PC-3 (cell line): Measurements from ENCODE around the gene E2F2. TPM values are rescaled to one million over a fixed set of nuclear protein-coding genes. Genes with fewer than 3 reads are reported as not detected.

Source experiments
- ATAC-seq: fragments of 200-7000 bp; cut with Tn5 transposase; 2 replicates; pipeline ENCODE4 v1.9.1; 2020; ENCODE audit warnings: mild to moderate bottlenecking, moderate library complexity
- BruUV-seq: library from RNA; stranded (reverse); fragments of 400-500 nt; replicated peaks from 2 replicates; lab custom pipeline; 2021; lab: Mats Ljungman, UMichigan
- CTCF ChIA-PET: fragments of 300-600 bp; sonication (Branson Sonifier 250); formaldehyde crosslinking; loops from one replicate; lab custom pipeline; 2022; ENCODE audit warnings: antibody characterized with exemption; lab: Charles Lee
- POLR2A ChIA-PET: fragments of 300-600 bp; sonication (Branson Sonifier 250); formaldehyde crosslinking; loops from one replicate; lab custom pipeline; 2022; ENCODE audit warnings: antibody characterized with exemption; ENCODE audit not compliant: unreplicated experiment; lab: Charles Lee
- DNase-seq: peaks from one replicate; pipeline ENCODE4 v3.0.0-alpha.2; 2015
- H2AFZ ChIP-seq: fragments of 300-600 bp; sonication (generic); 2 replicates; pipeline ENCODE4 v1.6.0; 2016; ENCODE audit warnings: antibody characterized with exemption, low read length
- H3F3A ChIP-seq: fragments of 300-600 bp; sonication (generic); one replicate; pipeline ENCODE4 v1.6.0; 2017; ENCODE audit warnings: antibody characterized with exemption, low read length, control low read depth, mild to moderate bottlenecking; ENCODE audit not compliant: unreplicated experiment
- H3K27ac ChIP-seq: fragments of 300-600 bp; sonication (generic); 2 replicates; pipeline ENCODE4 v1.5.1; 2016; ENCODE audit warnings: mild to moderate bottlenecking, low read length
- H3K27me3 ChIP-seq: fragments of 300-600 bp; sonication (generic); 2 replicates; pipeline ENCODE4 v1.6.1; 2016; ENCODE audit warnings: low read length, mixed read lengths
- H3K36me3 ChIP-seq: fragments of 300-600 bp; sonication (generic); 2 replicates; pipeline ENCODE4 v1.6.1; 2016; ENCODE audit warnings: low read depth, mixed run types, low read length, mixed read lengths
- H3K4me1 ChIP-seq: fragments of 300-600 bp; sonication (generic); 2 replicates; pipeline ENCODE4 v1.5.1; 2016; ENCODE audit warnings: low read length; ENCODE audit not compliant: insufficient read depth
- H3K4me2 ChIP-seq: fragments of 300-600 bp; sonication (generic); 2 replicates; pipeline ENCODE4 v1.6.0; 2016; ENCODE audit warnings: low read length
- H3K4me3 ChIP-seq: fragments of 300-600 bp; sonication (generic); 2 replicates; pipeline ENCODE4 v1.5.1; 2016; ENCODE audit warnings: mild to moderate bottlenecking, low read length, mixed read lengths
- H3K79me2 ChIP-seq: fragments of 300-600 bp; sonication (generic); 2 replicates; pipeline ENCODE4 v1.6.1; 2017; ENCODE audit warnings: low read length, mixed read lengths
- H3K9ac ChIP-seq: fragments of 300-600 bp; sonication (generic); 2 replicates; pipeline ENCODE4 v1.6.0; 2016; ENCODE audit warnings: mild to moderate bottlenecking, low read length
- H3K9me2 ChIP-seq: fragments of 300-600 bp; sonication (generic); replicated peaks from 2 replicates; pipeline ENCODE4 v1.6.1; 2016; ENCODE audit warnings: mixed run types, low read length, mixed read lengths
- H3K9me3 ChIP-seq: fragments of 300-600 bp; sonication (generic); 2 replicates; pipeline ENCODE4 v1.6.1; 2016; ENCODE audit warnings: low read length, mixed read lengths
- H4K20me1 ChIP-seq: fragments of 300-600 bp; sonication (generic); 2 replicates; pipeline ENCODE4 v1.6.1; 2016; ENCODE audit warnings: low read length, mixed read lengths
- EZH2 ChIP-seq: fragments of 300-600 bp; sonication (generic); IDR thresholded peaks from one replicate; pipeline ENCODE4 v1.6.1; 2017; ENCODE audit warnings: antibody characterized with exemption, mild to moderate bottlenecking, low read length; ENCODE audit not compliant: unreplicated experiment
- EZH2phosphoT487 ChIP-seq: fragments of 300-600 bp; sonication (generic); IDR thresholded peaks from 2 replicates; pipeline ENCODE4 v1.6.1; 2018; ENCODE audit warnings: mild to moderate bottlenecking, antibody characterized with exemption, low read length, borderline replicate concordance
- intact Hi-C: fragments of 100-400 bp; cut with micrococcal nuclease; formaldehyde crosslinking; loops from 2 replicates; pipeline ENCODE4 v1.9.0; 2023
- total RNA-seq: library from RNA; depleted of rRNA; stranded (reverse); fragments of >200 nt; gene quantifications from 2 replicates; pipeline ENCODE4 v1.2.3, GENCODE V29; 2014
- TF ChIP-seq, protein P1 (sequence below): fragments of 300-600 bp; sonication (generic); conservative IDR thresholded peaks from 2 replicates; pipeline ENCODE4 v1.5.1; 2017; ENCODE audit warnings: antibody characterized with exemption, low read depth, mild to moderate bottlenecking, low read length

Gene E2F2
- total RNA-seq, 1 experiment from 2014 or later = 7.0 TPM

GRCh38 chr1:23470282-23471070, 60.6 kb downstream of the E2F2 start:
- POLR2A ChIA-PET = no interaction called here
- CTCF ChIA-PET = no interaction called here
- no peak for ATAC-seq

GRCh38 chr1:23469372-23469982, 61.6 kb downstream of the E2F2 start:
- CTCF ChIA-PET = no interaction called here
- H4K20me1 ChIP-seq = no peaks in the 10 kb centered on the region
- POLR2A ChIA-PET = no interaction called here
- no peaks in the 10 kb centered on the region for H3K36me3 ChIP-seq
- no peaks in the 10 kb centered on the region for H3K9me3 ChIP-seq
- no peak overlapping the region for H3K4me3 ChIP-seq
- no peak for DNase-seq
- TF ChIP-seq EZH2 (no peak), EZH2phosphoT487 (no peak)
- TF ChIP-seq, protein P1, sequence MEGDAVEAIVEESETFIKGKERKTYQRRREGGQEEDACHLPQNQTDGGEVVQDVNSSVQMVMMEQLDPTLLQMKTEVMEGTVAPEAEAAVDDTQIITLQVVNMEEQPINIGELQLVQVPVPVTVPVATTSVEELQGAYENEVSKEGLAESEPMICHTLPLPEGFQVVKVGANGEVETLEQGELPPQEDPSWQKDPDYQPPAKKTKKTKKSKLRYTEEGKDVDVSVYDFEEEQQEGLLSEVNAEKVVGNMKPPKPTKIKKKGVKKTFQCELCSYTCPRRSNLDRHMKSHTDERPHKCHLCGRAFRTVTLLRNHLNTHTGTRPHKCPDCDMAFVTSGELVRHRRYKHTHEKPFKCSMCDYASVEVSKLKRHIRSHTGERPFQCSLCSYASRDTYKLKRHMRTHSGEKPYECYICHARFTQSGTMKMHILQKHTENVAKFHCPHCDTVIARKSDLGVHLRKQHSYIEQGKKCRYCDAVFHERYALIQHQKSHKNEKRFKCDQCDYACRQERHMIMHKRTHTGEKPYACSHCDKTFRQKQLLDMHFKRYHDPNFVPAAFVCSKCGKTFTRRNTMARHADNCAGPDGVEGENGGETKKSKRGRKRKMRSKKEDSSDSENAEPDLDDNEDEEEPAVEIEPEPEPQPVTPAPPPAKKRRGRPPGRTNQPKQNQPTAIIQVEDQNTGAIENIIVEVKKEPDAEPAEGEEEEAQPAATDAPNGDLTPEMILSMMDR = no peak
- intact Hi-C loops = no loop called here
- no peaks in the 10 kb centered on the region for H3K27me3 ChIP-seq
- no TSS peak for BruUV-seq
- no peak for ATAC-seq
- no peaks in the 10 kb centered on the region for H3K79me2 ChIP-seq
- no peak overlapping the region for H2AFZ ChIP-seq
- H3K4me2 ChIP-seq = no peak overlapping the region
- H3K9me2 ChIP-seq = no peaks in the 10 kb centered on the region
- no peak overlapping the region for H3K27ac ChIP-seq
- no peaks in the 10 kb centered on the region for H3F3A ChIP-seq
- H3K4me1 ChIP-seq = peaks cover 7% of the 10 kb centered on the region; the same call in 1 of the 2 replicates
- H3K9ac ChIP-seq = no peak overlapping the region

More at GRCh38 chr1:23470282-23471070, 60.6 kb downstream of the E2F2 start:
- Histone ChIP-seq H3K4me2 (no peak overlapping the region), H3K79me2 (no peaks in the 10 kb centered on the region), H3K4me1 (peaks cover 16% of the 10 kb centered on the region), H3K4me3 (no peak overlapping the region), H4K20me1 (no peaks in the 10 kb centered on the region), H3K27me3 (no peaks in the 10 kb centered on the region), H3K27ac (no peak overlapping the region), H2AFZ (no peak overlapping the region), H3K9ac (no peak overlapping the region), H3K36me3 (no peaks in the 10 kb centered on the region), H3K9me3 (no peaks in the 10 kb centered on the region), H3F3A (no peaks in the 10 kb centered on the region), H3K9me2 (no peaks in the 10 kb centered on the region)
- DNase-seq = no peak
- BruUV-seq = no TSS peak
- TF ChIP-seq, protein P1 = no peak
- no peak for TF ChIP-seq EZH2phosphoT487
- no peak for TF ChIP-seq EZH2
- intact Hi-C loops = no loop called here
